ENCODE results near the gene PCNX4.
"Not testable (repeated sequence)": the region's sequence is repeated elsewhere in the genome, so short reads cannot be mapped to it uniquely, and the experiment has no call there.

Gene PCNX4

DNA sequence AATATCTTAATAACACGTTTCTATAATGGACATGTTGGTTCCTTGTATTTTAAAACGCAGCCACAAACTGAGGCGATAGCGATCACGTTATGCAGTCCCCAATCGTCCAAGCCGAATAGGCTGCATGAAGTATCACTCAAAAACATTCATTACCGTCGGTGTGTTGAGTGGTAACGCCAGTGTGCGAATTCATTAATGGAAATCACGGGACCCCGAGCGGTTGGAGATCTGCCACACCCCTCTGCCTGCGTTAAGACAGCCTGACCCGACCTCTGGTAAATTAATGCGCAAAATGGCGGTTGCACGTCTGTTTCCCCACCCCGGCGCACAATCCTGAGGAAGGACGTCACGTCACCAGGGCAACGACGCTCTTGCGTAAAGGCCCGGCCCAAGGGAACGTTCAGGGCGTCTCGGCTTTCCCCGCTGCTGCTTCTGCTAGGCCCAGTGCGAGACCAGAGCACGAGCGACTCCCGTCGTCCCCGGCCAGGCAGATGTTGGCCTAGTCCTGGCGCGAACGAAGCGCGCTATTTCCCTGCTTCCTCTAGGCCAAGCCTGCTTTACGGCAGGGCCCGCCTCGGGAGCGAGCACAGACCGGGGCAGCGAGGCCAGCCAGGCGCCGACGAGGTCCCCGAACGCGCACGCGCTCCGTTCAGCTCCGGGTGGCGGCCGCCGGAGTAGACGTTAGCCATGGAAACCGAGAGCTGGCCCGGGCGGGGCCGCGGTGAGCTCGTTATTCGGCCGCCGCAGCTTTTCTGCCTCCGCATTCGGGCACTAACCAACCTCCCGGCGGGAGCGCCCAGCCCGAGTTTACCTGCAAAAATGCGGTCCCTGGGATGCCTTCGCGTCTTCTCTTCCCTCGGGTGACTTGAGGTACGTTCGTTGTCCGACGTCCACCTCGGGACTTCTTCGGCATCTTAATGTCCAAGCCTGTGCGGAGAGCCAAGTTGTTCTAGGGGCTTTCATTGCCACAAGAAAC lies at the start of gene PCNX4:
Gene PCNX4 (plus strand): TSS at position 374 of the 976 bp plus-strand sequence. CDS start 15,716 bp downstream, outside the sequence.
- peak; percentile 76 for DNase-seq (ENCODE audit: low spot score)

DNA sequence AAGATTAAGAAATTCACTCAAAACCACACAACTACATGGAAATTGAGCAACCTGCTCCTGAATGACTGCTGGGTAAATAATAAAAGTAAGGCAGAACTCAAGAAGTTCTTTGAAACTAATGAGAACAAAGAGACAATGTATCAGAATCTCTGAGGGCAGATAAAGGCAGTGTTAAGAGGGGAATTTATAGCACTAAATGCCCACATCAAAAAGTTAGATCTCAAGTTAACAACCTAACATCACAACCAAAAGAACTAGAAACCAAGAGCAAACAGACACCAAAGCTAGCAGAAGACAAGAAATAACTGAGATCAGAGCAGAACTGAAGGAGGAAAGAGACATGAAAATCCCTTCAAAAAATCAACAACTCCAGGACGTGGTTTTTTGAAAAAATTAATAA lies 43.7 kb upstream of the PCNX4 start:
- DNase-seq (ENCODE audit: low spot score): not testable (repeated sequence)

DNA sequence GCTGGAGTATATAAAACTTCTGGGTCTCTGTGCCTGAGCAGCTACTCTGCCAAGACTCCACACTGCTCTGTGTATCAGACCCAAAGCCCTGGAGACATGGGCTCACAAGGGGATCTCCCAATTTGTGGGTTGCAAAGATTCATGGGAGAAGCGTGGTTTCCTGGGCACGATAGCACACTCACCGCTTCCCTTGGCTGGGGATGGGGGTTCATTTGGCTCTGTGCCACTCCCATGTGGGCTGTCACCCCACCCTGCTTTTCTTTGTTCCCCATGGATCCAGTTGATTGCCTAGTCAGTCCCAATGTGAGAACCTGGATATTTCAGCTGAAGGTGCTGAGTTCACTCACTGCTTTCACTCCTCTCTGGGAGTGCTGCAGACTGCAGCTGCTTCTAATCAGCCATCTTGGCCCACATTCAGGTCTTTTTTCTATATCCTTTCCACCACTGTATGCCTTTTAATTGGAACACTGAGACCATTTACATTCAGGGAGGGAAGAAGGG lies 40.0 kb upstream of the PCNX4 start:
- DNase-seq (ENCODE audit: low spot score): no peak

DNA sequence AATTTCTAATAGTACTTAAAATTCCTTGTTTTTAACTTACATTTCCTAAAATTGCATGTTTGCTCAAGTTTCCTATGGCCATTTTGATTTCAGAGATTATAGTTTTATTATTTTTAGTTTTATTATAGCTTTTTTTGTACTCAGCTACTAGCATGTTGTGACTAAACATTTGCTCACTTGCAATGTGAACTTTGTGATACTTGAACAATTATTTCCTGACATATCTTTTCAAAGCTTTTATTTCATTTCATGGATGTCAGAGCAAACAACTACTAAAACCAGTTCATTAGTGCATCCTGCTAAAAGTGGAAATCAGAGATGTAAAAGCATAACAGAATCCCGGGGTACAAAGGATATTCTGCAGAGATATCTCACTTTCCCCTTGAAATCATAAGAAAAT lies 33.6 kb upstream of the PCNX4 start:
- DNase-seq (ENCODE audit: low spot score): no peak

DNA sequence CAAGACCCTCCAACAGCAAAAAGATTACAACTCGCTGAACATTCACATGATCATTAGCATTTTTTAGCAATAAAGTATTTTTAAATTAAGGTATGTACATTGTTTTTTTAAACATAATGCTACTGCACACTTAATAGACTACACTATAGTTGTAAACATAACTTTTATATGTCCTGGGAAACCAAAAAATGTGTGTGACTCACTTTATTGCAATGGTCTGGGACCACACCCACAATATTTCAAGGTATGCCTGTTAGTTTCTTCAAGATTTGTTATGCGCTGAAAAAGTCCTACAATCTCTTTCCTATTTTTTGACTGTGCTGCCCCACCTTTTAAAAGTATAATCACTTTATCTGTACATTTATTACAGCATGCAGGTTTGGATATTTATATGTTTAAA lies 30.4 kb upstream of the PCNX4 start:
- DNase-seq (ENCODE audit: low spot score): no peak

DNA sequence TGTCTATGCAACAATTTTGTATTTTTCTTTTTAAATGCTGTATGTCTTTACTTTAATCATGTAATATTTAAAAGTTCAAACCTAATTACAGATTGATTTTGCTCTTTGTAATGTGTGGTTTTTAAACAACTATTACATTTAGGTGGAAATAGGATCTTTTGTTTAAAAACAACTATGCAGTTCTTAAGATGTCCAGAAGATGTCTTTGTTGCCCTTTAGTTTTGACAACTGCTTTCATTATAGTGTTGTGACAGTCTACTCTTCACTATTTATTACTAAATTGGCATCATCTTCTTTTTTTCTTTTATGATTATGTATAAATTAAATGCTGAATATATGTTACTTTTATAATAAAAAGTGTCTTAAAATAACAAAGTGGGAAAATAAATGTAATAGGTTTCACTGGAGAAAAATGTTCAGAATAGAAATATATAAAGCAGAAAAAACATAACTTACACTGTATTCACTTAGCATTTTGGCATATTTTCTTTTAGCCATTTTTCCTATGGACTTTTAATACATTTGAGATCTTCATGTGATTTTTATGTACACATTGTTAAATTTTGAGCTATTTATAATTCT lies 27.1 kb upstream of the PCNX4 start:
- DNase-seq (ENCODE audit: low spot score): no peak

DNA sequence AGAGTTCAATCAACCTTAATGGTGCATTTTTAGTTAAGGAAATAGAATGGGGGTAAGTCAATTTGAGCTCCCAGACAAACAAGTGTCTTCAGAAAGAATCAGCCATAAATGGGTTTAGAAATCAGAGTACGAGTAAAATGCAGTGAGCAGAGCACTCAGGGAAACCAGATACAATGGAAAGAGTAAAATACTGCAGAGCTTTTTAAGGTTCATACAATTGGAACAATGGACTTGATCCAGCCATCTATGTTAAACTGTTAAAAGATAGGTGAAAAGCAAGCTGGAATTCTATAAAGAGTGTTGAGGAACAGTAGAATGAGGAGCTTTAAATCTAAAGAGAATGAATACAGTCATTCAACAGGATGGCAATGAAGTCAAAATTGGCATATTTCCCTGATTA lies 23.8 kb upstream of the PCNX4 start:
- DNase-seq (ENCODE audit: low spot score): no peak

DNA sequence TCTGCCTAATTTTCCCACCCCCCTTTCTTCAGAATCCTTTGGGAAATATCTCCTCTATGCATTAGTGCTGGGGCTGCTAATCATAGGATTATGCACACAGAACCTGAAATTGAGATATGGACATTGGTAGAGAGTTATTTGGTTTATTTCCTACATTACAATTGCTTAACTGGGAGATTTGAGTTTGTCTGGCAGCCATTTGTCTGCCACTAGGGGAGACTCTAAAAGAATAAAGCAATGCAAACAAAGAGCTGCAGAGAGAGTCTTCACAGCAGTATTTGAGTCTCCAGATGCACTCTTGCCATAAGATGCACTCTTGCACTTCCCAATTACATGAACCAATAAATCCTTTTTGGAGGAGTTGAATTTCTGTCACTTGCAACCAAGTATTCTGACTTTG lies 12.0 kb upstream of the PCNX4 start:
- no peak for DNase-seq (ENCODE audit: low spot score)

DNA sequence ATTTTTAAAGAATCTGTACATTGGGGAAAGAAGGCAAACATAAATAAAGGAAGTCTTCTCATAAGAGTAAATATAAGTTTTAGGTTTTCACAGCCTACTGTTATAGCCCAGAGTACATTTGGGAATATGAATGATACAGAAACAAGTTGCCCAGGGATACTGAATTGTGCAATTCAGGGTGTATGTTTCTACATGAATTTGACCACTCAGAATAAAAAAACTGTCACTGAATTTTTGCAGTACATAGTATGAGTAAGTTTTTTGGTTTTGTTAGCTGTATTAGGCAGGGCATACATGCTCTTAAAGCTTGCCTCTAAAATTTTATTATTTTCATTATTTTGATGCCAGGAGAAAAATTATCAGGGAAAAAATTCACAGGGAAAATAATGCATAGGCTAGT lies 6.6 kb upstream of the PCNX4 start:
- no peak for DNase-seq (ENCODE audit: low spot score)

DNA sequence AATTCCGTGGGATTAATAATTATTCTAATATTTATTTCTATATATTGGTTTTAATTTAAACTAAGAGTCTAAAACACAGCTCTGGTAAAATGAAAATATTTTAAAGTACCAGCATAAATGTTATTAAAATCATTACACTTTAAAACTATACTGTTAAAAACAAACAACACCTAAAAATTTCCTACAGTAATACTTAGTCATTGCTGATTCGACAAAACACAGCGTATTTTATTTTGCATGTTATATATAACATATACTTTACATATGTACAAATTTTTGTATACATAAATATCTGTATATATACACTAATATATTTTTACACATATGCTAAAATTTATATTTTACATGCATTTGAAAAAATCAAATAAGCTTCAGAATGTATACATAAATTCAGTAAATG lies 6.0 kb upstream of the PCNX4 start:
- DNase-seq (ENCODE audit: low spot score): no peak

DNA sequence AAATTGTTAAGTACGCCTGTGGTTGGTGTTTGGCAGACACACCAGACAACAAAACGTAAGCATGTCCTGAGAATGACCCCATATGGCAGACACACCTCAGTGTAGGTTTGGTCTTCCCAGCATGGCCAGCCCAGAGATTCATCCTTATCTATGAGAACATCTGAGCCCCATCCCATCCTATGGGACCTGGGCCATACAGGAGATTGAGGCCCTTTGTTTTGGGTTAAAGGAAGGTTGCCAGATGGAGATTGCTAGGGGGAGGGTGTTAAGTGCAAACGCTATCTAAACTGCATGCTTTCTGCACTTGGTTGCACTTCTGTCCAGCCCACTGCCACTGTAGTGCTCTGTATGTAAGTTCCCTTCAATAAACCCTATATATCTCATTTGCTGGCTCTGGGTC lies 4.1 kb upstream of the PCNX4 start:
- DNase-seq (ENCODE audit: low spot score): no peak

DNA sequence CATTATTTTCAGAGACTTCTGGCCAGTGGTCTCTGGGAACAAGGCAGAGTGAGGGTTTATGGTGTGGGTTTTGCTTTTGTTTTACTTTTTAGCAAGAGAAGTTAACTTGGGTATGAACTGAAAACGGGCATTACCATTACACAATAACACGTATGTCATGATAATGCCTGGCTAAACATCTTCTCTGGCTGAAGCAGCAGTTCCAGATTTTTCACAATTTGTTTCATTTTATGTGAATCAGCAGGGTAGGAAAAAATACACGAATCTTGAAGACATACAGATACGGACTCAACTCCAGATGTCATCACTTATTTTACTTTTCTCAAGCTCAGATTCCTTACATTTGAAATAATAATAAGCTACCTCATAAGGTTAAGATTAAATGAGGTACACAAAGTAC lies 2.5 kb upstream of the PCNX4 start:
- DNase-seq (ENCODE audit: low spot score): no peak

DNA sequence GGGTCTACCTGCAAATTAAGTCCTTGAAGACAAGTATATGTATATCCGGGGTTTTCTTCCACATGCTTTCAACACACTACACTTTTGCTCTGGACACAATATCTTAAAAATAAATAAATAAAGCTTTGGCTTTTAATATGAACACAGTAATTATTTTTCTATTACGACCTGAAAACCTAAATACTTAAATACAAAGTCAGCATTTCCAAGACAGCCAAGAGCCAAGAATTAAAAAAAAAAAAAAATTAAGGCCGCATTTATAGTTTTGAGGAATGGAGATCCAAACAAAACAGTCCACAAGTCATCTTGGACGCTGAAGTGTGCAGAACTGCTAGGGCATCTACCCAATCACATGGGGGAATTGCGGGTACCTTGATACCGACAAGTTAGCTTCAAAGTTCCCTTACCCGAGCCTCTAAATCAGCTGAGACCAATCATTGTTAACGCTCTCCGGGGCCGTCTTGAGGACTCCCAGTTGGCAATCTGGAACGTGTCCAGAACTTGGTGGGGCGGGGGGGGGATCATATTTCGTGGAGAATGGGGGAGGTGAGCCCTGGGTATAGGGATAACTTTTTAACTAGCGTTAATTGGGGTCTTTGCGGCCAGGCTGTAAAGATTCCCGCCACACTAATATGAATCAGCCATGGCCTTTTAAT lies 731 bp upstream of the PCNX4 start:
- DNase-seq (ENCODE audit: low spot score): peak; percentile 23

DNA sequence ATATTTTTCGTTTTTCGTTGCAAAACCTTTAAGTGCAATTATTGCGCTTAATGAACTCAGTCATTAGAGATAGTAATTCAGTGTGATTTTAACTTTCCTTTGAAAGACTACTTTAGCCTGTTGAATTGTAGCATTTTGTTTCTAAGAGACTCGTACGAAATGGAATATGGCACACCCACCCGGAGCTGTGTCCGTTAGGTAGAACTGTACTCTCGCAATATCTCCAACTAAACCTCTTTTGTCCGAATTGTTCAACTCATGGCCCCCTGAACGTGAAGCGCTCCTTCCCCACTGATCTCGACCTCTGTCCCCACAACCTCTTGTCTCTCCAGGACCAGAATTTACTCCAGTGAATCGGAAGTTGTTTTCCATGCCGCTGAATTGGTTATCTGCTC lies 800 bp downstream of the PCNX4 start:
- DNase-seq (ENCODE audit: low spot score): peak; percentile 10

DNA sequence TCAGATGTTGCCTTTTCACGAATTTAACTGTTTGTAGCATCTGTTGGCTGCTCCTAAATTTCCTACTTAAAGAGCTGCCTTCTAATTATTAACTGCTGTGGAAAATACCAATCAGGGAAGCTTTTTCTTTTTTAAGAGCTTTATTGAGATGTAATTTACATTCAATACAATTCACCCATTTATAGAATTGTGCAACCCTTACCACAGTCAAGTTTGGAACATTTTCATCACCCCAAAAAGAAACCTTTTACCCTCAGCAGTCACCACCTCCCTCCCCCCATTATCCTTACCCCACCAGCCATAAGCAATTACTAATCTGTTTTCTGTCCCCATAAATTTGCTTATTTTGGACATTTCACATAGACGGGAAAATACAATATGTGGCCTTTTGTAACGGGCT lies 1.4 kb downstream of the PCNX4 start:
- DNase-seq (ENCODE audit: low spot score): no peak

DNA sequence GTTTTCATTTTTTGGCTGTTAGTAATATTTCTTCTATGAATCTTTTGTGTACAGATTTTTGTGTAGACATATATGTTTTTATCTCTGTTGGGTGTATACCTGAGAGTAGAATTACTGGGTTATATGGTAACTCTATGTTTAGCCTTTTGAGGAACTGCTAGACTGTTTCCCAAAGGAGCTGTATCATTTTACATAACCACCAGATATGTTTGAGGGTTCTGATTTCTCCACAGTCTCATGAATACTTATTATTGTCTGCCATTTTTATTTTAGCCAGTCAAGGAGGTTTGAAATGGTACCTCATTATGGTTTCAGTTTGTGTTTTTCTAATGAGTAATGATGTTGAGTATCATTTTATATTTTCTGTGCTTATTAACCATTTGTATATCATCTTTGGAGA lies 1.9 kb downstream of the PCNX4 start:
- DNase-seq (ENCODE audit: low spot score): no peak

DNA sequence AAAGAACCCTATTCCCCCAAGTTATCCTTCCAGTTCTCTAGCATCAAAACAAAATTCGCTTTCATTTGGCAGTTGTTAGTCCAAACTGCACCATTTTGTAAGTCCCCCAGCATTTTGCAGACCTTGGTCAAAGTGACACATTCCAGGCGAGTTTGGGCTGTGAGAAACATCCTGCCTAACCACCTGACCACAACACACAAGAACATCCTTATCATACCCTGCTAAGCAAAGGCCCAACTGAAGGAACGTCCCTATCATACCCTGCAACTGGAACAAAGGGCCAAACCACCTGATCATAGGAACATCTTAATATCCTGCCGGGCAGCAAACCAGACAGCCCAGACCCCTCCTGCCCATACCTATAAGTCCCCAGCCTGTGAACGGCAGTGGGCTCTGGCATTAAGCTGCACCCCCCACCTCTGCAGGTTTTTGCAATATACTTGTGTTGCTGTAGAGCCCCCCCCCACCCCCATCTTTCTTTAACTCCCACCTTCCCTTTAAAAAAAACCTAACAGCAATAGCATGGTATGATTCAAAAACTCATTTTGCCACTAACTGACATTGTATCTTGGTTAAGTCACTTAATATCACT lies 2.7 kb downstream of the PCNX4 start:
- peak; percentile 21 for DNase-seq (ENCODE audit: low spot score)

DNA sequence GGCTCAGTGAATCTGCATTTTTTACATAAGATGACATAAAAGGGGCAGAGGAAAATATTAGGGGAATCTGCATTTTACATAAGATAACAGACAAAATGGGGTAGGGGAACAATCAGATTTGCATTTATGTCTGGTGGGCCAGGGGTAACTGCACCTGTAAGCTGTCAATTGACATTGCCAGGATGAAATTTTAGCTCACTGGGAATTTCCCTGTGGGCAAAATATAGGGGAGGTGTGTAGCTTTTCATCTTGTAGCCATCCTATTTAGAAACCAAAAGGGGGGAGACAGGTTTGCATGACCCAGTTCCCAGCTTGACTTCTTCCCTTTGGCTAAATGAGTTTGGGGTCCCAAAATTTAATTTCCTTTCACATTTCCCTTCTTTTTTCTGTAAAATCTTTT lies 3.5 kb downstream of the PCNX4 start:
- DNase-seq (ENCODE audit: low spot score): no peak

DNA sequence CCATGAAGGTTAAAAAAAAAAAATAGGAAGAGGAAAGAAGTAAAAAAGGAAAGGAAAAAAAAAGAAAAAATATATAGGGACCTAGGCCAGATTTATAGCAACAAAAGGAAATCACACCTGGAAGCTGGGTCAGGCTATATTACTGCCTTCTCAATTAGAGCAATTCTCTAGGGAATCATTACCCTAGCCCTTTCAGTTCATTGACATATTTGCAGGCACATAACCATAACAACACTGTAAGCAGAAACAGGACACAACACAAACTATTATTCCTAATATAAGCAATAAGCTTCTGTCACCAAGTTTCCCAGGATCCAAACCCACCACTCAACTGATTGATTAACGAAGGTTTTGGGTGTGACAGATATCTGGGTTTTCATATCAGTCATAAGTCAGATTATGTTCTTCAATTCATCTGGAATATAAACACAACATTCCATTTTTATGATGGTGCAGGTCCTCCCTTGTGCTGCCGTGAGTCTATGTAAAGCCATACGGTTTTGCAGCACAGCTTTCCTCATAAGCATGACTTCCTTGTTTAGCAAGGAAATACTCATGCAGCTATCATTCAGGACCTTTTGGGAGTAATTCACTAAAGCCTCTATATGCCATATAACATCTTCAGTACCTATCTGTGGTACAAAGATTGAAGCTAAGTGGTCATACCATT lies 4.2 kb downstream of the PCNX4 start:
- DNase-seq (ENCODE audit: low spot score): no peak

DNA sequence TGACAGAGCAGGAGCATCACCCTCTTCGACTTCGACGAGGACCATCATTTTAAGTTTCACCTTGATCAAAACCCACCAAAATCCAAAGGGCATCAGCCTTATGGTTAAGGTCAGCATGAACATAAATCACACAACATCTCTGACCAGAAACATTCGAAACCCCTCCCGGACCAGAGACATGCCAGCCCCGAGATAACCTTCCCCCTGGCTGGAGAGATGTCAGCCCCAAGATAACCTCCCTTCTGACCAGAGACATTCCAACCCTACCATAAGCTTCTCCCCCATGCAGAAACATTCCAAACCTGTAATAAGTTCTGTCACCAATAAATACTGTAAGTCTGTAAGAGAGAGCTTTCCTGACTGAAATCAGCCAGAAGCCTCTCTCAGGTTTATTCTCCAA lies 6.3 kb downstream of the PCNX4 start:
- DNase-seq (ENCODE audit: low spot score): no peak

DNA sequence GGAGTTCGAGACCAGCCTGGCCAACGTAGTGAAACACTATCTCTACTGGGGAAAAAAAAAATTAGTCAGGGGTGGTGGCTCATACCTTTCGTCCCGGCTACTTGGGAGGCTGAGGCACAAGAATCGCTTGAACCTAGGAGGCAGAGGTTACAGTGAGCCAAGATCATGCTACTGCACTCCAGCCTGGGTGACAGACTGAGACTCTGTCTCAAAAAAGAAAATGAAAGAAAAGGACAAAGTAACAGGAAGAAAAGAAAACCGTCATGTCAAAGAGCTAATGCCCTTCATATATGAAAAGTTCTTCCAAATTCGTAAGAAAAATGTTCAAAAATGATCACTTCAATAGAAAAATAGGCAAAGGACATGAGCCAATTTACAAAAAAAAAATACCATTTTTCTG lies 8.1 kb downstream of the PCNX4 start:
- not testable (repeated sequence) for DNase-seq (ENCODE audit: low spot score)

DNA sequence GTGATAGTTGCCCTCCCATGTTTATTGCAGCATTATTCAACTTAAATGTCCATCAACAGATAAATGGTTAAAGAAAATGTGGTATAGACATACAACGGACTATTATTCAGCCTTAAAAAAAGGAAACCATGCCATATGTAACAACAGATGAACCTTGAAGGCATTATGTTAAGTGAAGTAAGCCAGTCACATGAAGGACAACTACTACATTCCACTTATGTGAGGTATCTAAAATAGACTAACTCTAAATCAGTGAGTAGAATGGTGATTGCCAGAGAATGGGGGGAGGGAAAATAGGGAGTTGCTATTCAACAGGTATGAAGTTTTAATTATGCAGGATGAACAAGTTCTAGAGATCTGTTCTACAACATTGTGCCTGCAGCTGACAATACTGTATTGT lies 10.1 kb downstream of the PCNX4 start:
- no peak for DNase-seq (ENCODE audit: low spot score)
